Lower leg skin (tissue), 3 donors: ENCODE results near the gene TFCP2.

Experiments used
- CTCF ChIP-seq, 3 donors: fragments of 450-650 bp; IDR thresholded peaks; one replicate each; pipeline ENCODE4 v1.5.1; 2016; ENCODE audit warnings: antibody characterized with exemption in 3 of 3, mild to moderate bottlenecking in 3 of 3, moderate library complexity in 2 of 3
- POLR2A ChIP-seq, 2 donors: fragments of 450-650 bp; IDR thresholded peaks; one replicate each; pipeline ENCODE4 v1.6.1; 2016 to 2017; ENCODE audit warnings: antibody characterized with exemption in 2 of 2, mild to moderate bottlenecking in 1 of 2, moderate library complexity in 1 of 2

DNA sequence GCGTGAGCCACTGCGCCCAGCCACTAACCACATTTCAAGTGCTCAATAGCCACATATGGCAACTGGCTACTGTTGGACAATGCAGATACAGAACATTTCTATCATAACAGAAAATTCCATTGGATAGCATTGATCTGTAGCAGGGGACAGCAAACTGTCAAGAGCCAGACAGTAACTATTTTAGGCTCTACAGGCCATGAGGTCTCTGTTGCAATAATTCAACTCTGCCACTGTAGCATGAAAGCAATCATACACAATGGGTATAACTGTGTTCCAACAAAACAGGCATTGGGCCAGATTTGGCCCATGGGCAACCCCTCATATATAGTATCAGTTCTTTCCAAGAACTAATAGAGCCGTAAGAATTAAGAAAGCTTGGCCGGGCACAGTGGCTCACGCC is 97.5 kb downstream of the TFCP2 start:
- TF ChIP-seq CTCF (IDR thresholded peaks at IDR 0.05) (no peak), POLR2A (IDR thresholded peaks at IDR 0.05) (no peak)
